HG03460 (cell line): ENCODE data around the gene LMTK3.
"Not testable (repeated sequence)": the region's sequence is repeated elsewhere in the genome, so short reads cannot be mapped to it uniquely, and the experiment has no call there.

Experiments
- ATAC-seq: cut with Tn5 transposase; IDR thresholded peaks from one replicate; pipeline ENCODE4 v1.9.1; 2021; ENCODE audit not compliant: unreplicated experiment

The LMTK3 gene

GRCh38 chr19:48539503-48540096 lies 28.0 kb upstream of the LMTK3 start:
- ATAC-seq, result no peak

GRCh38 chr19:48538057-48538456 lies 26.4 kb upstream of the LMTK3 start:
- not testable (repeated sequence) for ATAC-seq

GRCh38 chr19:48537541-48537940 lies 25.9 kb upstream of the LMTK3 start:
- no peak for ATAC-seq

GRCh38 chr19:48533770-48534169 lies 22.1 kb upstream of the LMTK3 start:
- ATAC-seq, result no peak

- no peak for ATAC-seq
Measured at GRCh38 chr19:48530770-48531169, 19.1 kb upstream of the LMTK3 start.

- no peak for ATAC-seq
Measured at GRCh38 chr19:48530066-48530720, 18.6 kb upstream of the LMTK3 start.

- no peak for ATAC-seq
Measured at GRCh38 chr19:48529156-48529555, 17.5 kb upstream of the LMTK3 start.

GRCh38 chr19:48524732-48525131 lies 13.1 kb upstream of the LMTK3 start:
- no peak for ATAC-seq

GRCh38 chr19:48524221-48524620 lies 12.6 kb upstream of the LMTK3 start:
- ATAC-seq, result no peak

GRCh38 chr19:48520134-48520533 lies 8.5 kb upstream of the LMTK3 start:
- ATAC-seq, result no peak

- ATAC-seq, result not testable (repeated sequence)
Measured at GRCh38 chr19:48519426-48519825, 7.8 kb upstream of the LMTK3 start.

- no peak for ATAC-seq
Measured at GRCh38 chr19:48518207-48518606, 6.6 kb upstream of the LMTK3 start.

- no peak for ATAC-seq
Measured at GRCh38 chr19:48516536-48516935, 4.9 kb upstream of the LMTK3 start.

- ATAC-seq, result no peak
Measured at GRCh38 chr19:48514123-48514458, 2.5 kb upstream of the LMTK3 start.

- peak; percentile 54 for ATAC-seq
Measured at GRCh38 chr19:48513289-48514122, 1.9 kb upstream of the LMTK3 start.

- no peak for ATAC-seq
Measured at GRCh38 chr19:48512504-48513288, 1.1 kb upstream of the LMTK3 start.

GRCh38 chr19:48511321-48511731 lies 309 bp downstream of the LMTK3 start:
- ATAC-seq, result no peak

GRCh38 chr19:48510421-48511268 lies 990 bp downstream of the LMTK3 start:
- ATAC-seq, result no peak

- no peak for ATAC-seq
Measured at GRCh38 chr19:48509467-48510194, 2.0 kb downstream of the LMTK3 start.
